IMR-90 (cell line): ENCODE results near the gene SOX5. TPM values are rescaled to one million over a fixed set of nuclear protein-coding genes. Genes with fewer than 3 reads are reported as not detected.

Experiments
- ATAC-seq: fragments of 200-7000 bp; cut with Tn5 transposase; 2 replicates; pipeline ENCODE4 v1.9.1; 2020; ENCODE audit warnings: low read depth, mild to moderate bottlenecking, moderate library complexity
- BruUV-seq: library from RNA; stranded (reverse); fragments of 400-500 nt; replicated peaks from 2 replicates; lab custom pipeline; 2021; lab: Mats Ljungman, UMichigan
- CTCF ChIA-PET: fragments of 300-600 bp; formaldehyde crosslinking; extraction: SDS; loops from one replicate; lab custom pipeline; 2021; ENCODE audit warnings: antibody characterized with exemption; lab: Yijun Ruan, JAX
- POLR2A ChIA-PET: fragments of 300-600 bp; sonication (Branson Sonifier 250); formaldehyde crosslinking; loops from one replicate; lab custom pipeline; 2022; ENCODE audit warnings: antibody characterized with exemption; ENCODE audit not compliant: unreplicated experiment; lab: Charles Lee
- DNase-seq: peaks from one replicate; pipeline ENCODE4 v3.0.0; 2013
- H2AFZ ChIP-seq: replicated peaks from 2 replicates; pipeline ENCODE3; 2013; ENCODE audit warnings: low read length, mild to moderate bottlenecking; ENCODE audit not compliant: poor library complexity
- H2AK5ac ChIP-seq: 2 replicates; pipeline ENCODE4 v1.6.1; 2013; ENCODE audit warnings: low read depth, low read length, inconsistent platforms
- H2AK9ac ChIP-seq: replicated peaks from 2 replicates; pipeline ENCODE3; 2013; ENCODE audit warnings: mild to moderate bottlenecking, low read depth, low read length, moderate library complexity; ENCODE audit not compliant: poor library complexity
- H2BK120ac ChIP-seq: 2 replicates; pipeline ENCODE4 v1.6.1; 2013; ENCODE audit warnings: low read depth, low read length, inconsistent platforms
- H2BK15ac ChIP-seq: 3 replicates; pipeline ENCODE4 v1.6.1; 2013; ENCODE audit warnings: low read depth, low read length, inconsistent platforms
- H2BK20ac ChIP-seq: 2 replicates; pipeline ENCODE4 v1.6.1; 2013; ENCODE audit warnings: low read depth, mild to moderate bottlenecking, inconsistent platforms, low read length, moderate library complexity
- H2BK5ac ChIP-seq: 2 replicates; pipeline ENCODE4 v1.6.1; 2013; ENCODE audit warnings: mild to moderate bottlenecking, low read depth, low read length, inconsistent platforms; ENCODE audit not compliant: poor library complexity, severe bottlenecking
- H3K14ac ChIP-seq: replicated peaks from 2 replicates; pipeline ENCODE4 v1.6.1; 2013; ENCODE audit warnings: low read depth, low read length, inconsistent platforms
- H3K18ac ChIP-seq: 2 replicates; pipeline ENCODE4 v1.6.1; 2013; ENCODE audit warnings: low read depth, low read length, control low read depth
- H3K23ac ChIP-seq: 2 replicates; pipeline ENCODE4 v1.6.1; 2013; ENCODE audit warnings: low read depth, low read length, inconsistent platforms
- H3K27ac ChIP-seq: 2 replicates; pipeline ENCODE4 v1.5.1; 2013; ENCODE audit warnings: mild to moderate bottlenecking, control low read depth, low read length; ENCODE audit not compliant: insufficient read depth
- H3K27me3 ChIP-seq: 2 replicates; pipeline ENCODE4 v1.6.1; 2013; ENCODE audit warnings: low read length; ENCODE audit not compliant: control insufficient read depth, insufficient read depth
- H3K36me3 ChIP-seq: 2 replicates; pipeline ENCODE4 v1.6.1; 2013; ENCODE audit warnings: low read length, mixed read lengths; ENCODE audit not compliant: control insufficient read depth, insufficient read depth
- H3K4ac ChIP-seq: 2 replicates; pipeline ENCODE4 v1.6.1; 2013; ENCODE audit warnings: low read depth, low read length, inconsistent platforms
- H3K4me1 ChIP-seq: 2 replicates; pipeline ENCODE4 v1.6.1; 2013; ENCODE audit warnings: low read length, mixed read lengths; ENCODE audit not compliant: control insufficient read depth, insufficient read depth
- H3K4me2 ChIP-seq: 2 replicates; pipeline ENCODE4 v1.6.1; 2013; ENCODE audit warnings: low read depth, mild to moderate bottlenecking, control low read depth, low read length, moderate library complexity
- H3K4me3 ChIP-seq: 2 replicates; pipeline ENCODE4 v1.5.1; 2013; ENCODE audit warnings: low read depth, mild to moderate bottlenecking, control low read depth, low read length, moderate library complexity; ENCODE audit not compliant: insufficient read depth
- H3K56ac ChIP-seq: 2 replicates; pipeline ENCODE4 v1.6.1; 2013; ENCODE audit warnings: low read length, inconsistent platforms; ENCODE audit not compliant: insufficient read depth; ENCODE audit errors: extremely low read depth
- H3K79me1 ChIP-seq, 2 experiments: 2 replicates each; pipeline ENCODE4 v1.6.1; 2013; ENCODE audit warnings: low read length in 2 of 2, inconsistent platforms in 1 of 2, low read depth in 1 of 2
- H3K9ac ChIP-seq: 2 replicates; pipeline ENCODE4 v1.6.1; 2013; ENCODE audit warnings: low read depth, low read length, control low read depth
- H3K9me1 ChIP-seq: 2 replicates; pipeline ENCODE4 v1.6.1; 2013; ENCODE audit warnings: low read length, inconsistent platforms; ENCODE audit not compliant: insufficient read depth
- H3K9me3 ChIP-seq: 2 replicates; pipeline ENCODE4 v1.6.1; 2013; ENCODE audit warnings: low read length; ENCODE audit not compliant: control insufficient read depth, insufficient read depth
- H4K20me1 ChIP-seq: 2 replicates; pipeline ENCODE4 v1.6.1; 2013; ENCODE audit warnings: low read length, inconsistent platforms; ENCODE audit not compliant: insufficient read depth
- H4K5ac ChIP-seq: 2 replicates; pipeline ENCODE4 v1.6.1; 2013; ENCODE audit warnings: mild to moderate bottlenecking, low read depth, low read length, control low read depth
- H4K8ac ChIP-seq, 2 experiments: 2 replicates each; pipeline ENCODE4 v1.6.1; 2013; ENCODE audit warnings: low read depth in 2 of 2, low read length in 2 of 2, control low read depth in 1 of 2, inconsistent platforms in 1 of 2
- H4K91ac ChIP-seq: 2 replicates; pipeline ENCODE4 v1.6.1; 2013; ENCODE audit warnings: low read depth, low read length, inconsistent platforms; ENCODE audit not compliant: insufficient read depth
- BHLHE40 ChIP-seq: fragments of 150-350 bp; IDR thresholded peaks from 2 replicates; pipeline ENCODE4 v1.6.1; 2016; ENCODE audit warnings: mild to moderate bottlenecking, low read depth, low read length
- CEBPB ChIP-seq: IDR thresholded peaks from 2 replicates; pipeline ENCODE4 v1.6.1; 2012; ENCODE audit warnings: low read depth, low read length, improper control_type of control experiment
- CHD1 ChIP-seq: IDR thresholded peaks from 2 replicates; pipeline ENCODE4 v1.6.1; 2012; ENCODE audit warnings: low read depth, low read length, improper control_type of control experiment
- CTCF ChIP-seq: conservative IDR thresholded peaks from 2 replicates; pipeline ENCODE4 v1.5.1; 2012; ENCODE audit warnings: mild to moderate bottlenecking, low read depth, low read length, improper control_type of control experiment
- ELK1 ChIP-seq: fragments of 150-350 bp; IDR thresholded peaks from 2 replicates; pipeline ENCODE4 v1.6.1; 2016; ENCODE audit warnings: low read depth, mild to moderate bottlenecking, low read length, moderate library complexity, borderline replicate concordance
- FOS ChIP-seq: fragments of 150-350 bp; IDR thresholded peaks from 2 replicates; pipeline ENCODE4 v1.6.1; 2016; ENCODE audit warnings: low read depth, low read length
- MAFK ChIP-seq: IDR thresholded peaks from 2 replicates; pipeline ENCODE4 v1.6.1; 2012; ENCODE audit warnings: low read depth, low read length, improper control_type of control experiment
- MAZ ChIP-seq: IDR thresholded peaks from 2 replicates; pipeline ENCODE4 v1.6.1; 2012; ENCODE audit warnings: low read depth, mild to moderate bottlenecking, low read length, improper control_type of control experiment, moderate library complexity, borderline replicate concordance
- MXI1 ChIP-seq: IDR thresholded peaks from 2 replicates; pipeline ENCODE4 v1.6.1; 2012; ENCODE audit warnings: low read depth, mild to moderate bottlenecking, low read length, moderate library complexity, borderline replicate concordance
- NFE2L2 ChIP-seq: fragments of 150-350 bp; IDR thresholded peaks from 2 replicates; pipeline ENCODE4 v1.6.1; 2016; ENCODE audit warnings: low read depth, mild to moderate bottlenecking, low read length
- RAD21 ChIP-seq: IDR thresholded peaks from 2 replicates; pipeline ENCODE4 v1.6.1; 2012; ENCODE audit warnings: low read length, improper control_type of control experiment
- RCOR1 ChIP-seq: IDR thresholded peaks from 2 replicates; pipeline ENCODE4 v1.6.1; 2012; ENCODE audit warnings: mild to moderate bottlenecking, low read length, improper control_type of control experiment; ENCODE audit not compliant: insufficient replicate concordance
- RFX5 ChIP-seq: IDR thresholded peaks from 2 replicates; pipeline ENCODE4 v1.8.0; 2012; ENCODE audit warnings: low read depth, mild to moderate bottlenecking, low read length, moderate library complexity
- SMC3 ChIP-seq: fragments of 150-350 bp; IDR thresholded peaks from 2 replicates; pipeline ENCODE4 v1.6.1; 2016; ENCODE audit warnings: low read depth, mild to moderate bottlenecking, antibody characterized with exemption, low read length, moderate library complexity
- USF2 ChIP-seq: fragments of 150-350 bp; IDR thresholded peaks from 2 replicates; pipeline ENCODE4 v1.6.1; 2017; ENCODE audit warnings: mild to moderate bottlenecking, antibody characterized with exemption, low read length, low read depth
- WGBS, 2 experiments: methylation state at CpG; one replicate each; pipeline versions ENCODE4 v1.1.5 to v1.1.7; 2013; ENCODE audit warnings: missing lambda C conversion rate in 2 of 2; ENCODE audit not compliant: insufficient read length in 1 of 2; ENCODE audit errors: extremely low coverage in 2 of 2; 5-methylcytosine and 5-hydroxymethylcytosine counted together
- dilution Hi-C: fragments of 300-500 bp; cut with HindIII; formaldehyde crosslinking; loops from one replicate; pipeline ENCODE4 v1.14.3; 2018; ENCODE audit warnings: low sequenced_read_pairs; ENCODE audit not compliant: unreplicated experiment
- in situ Hi-C: fragments of 300-500 bp; cut with MboI; formaldehyde crosslinking; loops from 3 replicates; pipeline ENCODE4 v1.14.3; 2019; ENCODE audit warnings: low sequenced_read_pairs, inconsistent platforms, mixed read lengths
- intact Hi-C: fragments of 100-400 bp; cut with micrococcal nuclease; formaldehyde crosslinking; loops from 2 replicates; pipeline ENCODE4 v1.10.0; 2022
- polyA plus RNA-seq, 3 experiments: library from polyadenylated mRNA; depleted of rRNA; stranded (reverse); fragments of >200 nt; gene quantifications; 2 replicates each; pipeline ENCODE4 v1.2.3, GENCODE V29; 2012; ENCODE audit warnings: low replicate concordance in 1 of 3
- total RNA-seq: library from RNA; depleted of rRNA; stranded (reverse); fragments of >200 nt; gene quantifications from 2 replicates; pipeline ENCODE4 v1.2.3, GENCODE V29; 2012

SOX5 gene
- total and polyA plus RNA-seq, 2 of the 4 experiments (the other 2 are of a cell fraction) = 1.1 to 13.1 TPM

- Histone ChIP-seq H2BK15ac (no peak overlapping the region), H3K18ac (no peak overlapping the region), H3K56ac (no peak overlapping the region), H4K5ac (no peak overlapping the region), H3K4me2 (no peak overlapping the region), H3K9me3 (no peaks in the 10 kb centered on the region), H3K23ac (no peak overlapping the region), H3K79me1 (no peaks in the 10 kb centered on the region), H3K4me1 (no peaks in the 10 kb centered on the region), H3K14ac (no peak overlapping the region), H4K91ac (no peak overlapping the region), H2AK9ac (no peak overlapping the region), H4K20me1 (no peaks in the 10 kb centered on the region), H2BK20ac (no peak overlapping the region), H2BK5ac (no peak overlapping the region), H3K9me1 (no peaks in the 10 kb centered on the region), H3K4ac (no peak overlapping the region), H2AK5ac (no peak overlapping the region), H3K27ac (no peak overlapping the region), H3K27me3 (no peaks in the 10 kb centered on the region), H3K9ac (no peak overlapping the region), H3K36me3 (no peaks in the 10 kb centered on the region), H3K4me3 (no peak overlapping the region), H2AFZ (no peak overlapping the region), H2BK120ac (no peak overlapping the region), H4K8ac (no peak overlapping the region)
- CTCF ChIA-PET = interaction anchor here (0.8 kb wide), 1 partner anchor 18 kb away, joined by 3 read pairs; no protein-coding TSS in a partner anchor
- WGBS, 2 experiments = no CpG with 5 or more reads among the region's 3 CpGs
- in situ Hi-C loops = no loop called here
- intact Hi-C loops = no loop called here
- POLR2A ChIA-PET = no interaction called here
- dilution Hi-C loops = no loop called here
- no peak for ATAC-seq
- no peak for TF ChIP-seq RFX5
- TF ChIP-seq MXI1 = no peak
- TF ChIP-seq FOS = no peak
- no peak for TF ChIP-seq RAD21
- TF ChIP-seq MAFK = no peak
- no peak for TF ChIP-seq RCOR1
- TF ChIP-seq ELK1 = no peak
- no peak for TF ChIP-seq CHD1
- TF ChIP-seq CEBPB = no peak
- TF ChIP-seq SMC3 = no peak
- no peak for TF ChIP-seq MAZ
- TF ChIP-seq CTCF = no peak
- no peak for TF ChIP-seq USF2
- TF ChIP-seq BHLHE40 = no peak
- no peak for TF ChIP-seq NFE2L2
- BruUV-seq = no TSS peak
- no peak for DNase-seq
Measured at GRCh38 chr12:23626791-23627190, 322.7 kb downstream of the SOX5 start.
